Activated CD4-positive, alpha-beta T cell treated with anti-CD3 and anti-CD28 coated beads, Interleukin-10, Interleukin-2, amounts not matched to agents 100 ng/mL and 50 ng/mL, durations not matched to agents 16 hours and 8 hours (primary cell): ENCODE results near the gene GNA12.
"Not testable (repeated sequence)": the region's sequence is repeated elsewhere in the genome, so short reads cannot be mapped to it uniquely, and the experiment has no call there.

Experiments
- DNase-seq: peaks from one replicate; pipeline ENCODE4 v3.0.0-alpha.2; 2020

Gene GNA12

GRCh38 chr7:2738766-2739549 is 105.2 kb downstream of the GNA12 start:
- no peak for DNase-seq

DNA sequence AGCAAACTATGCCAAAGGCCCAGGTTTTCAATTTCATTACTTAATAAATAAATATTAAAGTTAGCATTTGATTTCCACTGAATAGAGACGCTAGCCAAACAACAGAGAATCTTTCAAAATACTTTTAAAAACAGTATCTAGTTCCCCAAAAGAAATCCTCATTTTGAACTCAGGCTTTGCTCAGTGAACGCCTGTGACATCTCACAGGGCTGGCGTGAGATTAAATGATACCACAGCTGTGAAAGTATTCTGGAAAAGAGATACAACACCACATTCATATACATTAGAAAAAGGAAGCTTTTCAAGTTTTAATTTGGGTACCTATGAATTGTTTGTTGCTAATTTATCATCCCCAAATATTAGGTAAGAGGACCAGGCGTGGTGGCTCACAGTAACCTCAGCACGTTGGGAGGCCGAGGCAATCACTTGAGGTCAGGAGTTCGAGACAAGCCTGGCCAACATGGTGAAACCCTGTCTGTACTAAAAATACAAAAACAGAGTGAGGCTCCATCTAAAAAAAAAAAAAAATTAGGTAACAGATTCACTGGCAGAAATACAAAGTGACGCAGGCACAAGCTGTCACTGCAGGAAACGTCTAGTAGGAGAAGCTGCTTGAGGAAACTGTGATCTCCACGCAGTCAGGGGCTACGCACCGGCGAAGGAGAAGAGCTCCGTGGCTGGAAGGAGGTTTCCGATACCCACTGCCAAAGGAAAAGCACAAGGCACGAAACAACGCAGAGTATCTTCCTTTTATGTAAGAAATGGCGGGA is 106.2 kb downstream of the GNA12 start:
- DNase-seq = no peak

DNA sequence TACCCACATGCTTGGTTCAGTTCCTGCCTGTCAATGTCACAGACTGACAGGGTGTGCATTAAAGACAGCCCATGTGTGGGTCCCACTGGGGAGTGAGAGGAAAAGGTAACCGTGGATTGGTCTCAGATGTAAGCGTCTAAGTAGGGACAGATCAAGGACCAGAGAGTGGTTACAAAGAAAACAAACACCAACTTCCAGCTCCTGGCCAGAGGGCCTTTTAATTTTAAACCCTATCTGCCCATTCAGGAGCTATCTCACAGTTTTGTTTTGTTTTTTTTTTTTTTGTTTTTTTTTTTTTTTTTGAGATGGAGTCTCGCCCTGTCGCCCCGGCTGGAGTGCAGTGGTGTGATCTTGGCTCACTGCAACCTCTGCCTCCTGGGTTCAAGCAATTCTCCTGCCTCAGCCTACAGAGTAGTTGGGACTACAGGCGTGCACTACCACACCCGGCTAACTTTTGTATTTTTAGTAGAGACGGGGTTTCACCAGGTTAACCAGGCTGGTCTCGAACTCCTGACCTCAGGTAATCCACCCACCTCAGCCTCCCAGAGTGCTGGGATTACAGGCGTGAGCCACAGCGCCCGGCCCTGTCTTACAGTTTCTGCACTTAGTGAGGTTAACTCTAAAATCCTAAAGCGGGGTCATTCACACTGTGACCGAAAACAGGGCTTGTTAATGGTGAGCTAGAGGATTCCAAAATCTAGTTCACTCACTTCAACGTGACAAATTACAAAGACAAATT is 106.9 kb downstream of the GNA12 start:
- DNase-seq = not testable (repeated sequence)

GRCh38 chr7:2736411-2736914 is 107.6 kb downstream of the GNA12 start:
- no peak for DNase-seq

GRCh38 chr7:2735744-2736143 is 108.4 kb downstream of the GNA12 start:
- no peak for DNase-seq

- no peak for DNase-seq
Measured at GRCh38 chr7:2734751-2735571, 109.1 kb downstream of the GNA12 start.

- DNase-seq = no peak
Measured at GRCh38 chr7:2734084-2734686, 109.9 kb downstream of the GNA12 start.

GRCh38 chr7:2732959-2733584 is 111.0 kb downstream of the GNA12 start:
- DNase-seq = no peak

DNA sequence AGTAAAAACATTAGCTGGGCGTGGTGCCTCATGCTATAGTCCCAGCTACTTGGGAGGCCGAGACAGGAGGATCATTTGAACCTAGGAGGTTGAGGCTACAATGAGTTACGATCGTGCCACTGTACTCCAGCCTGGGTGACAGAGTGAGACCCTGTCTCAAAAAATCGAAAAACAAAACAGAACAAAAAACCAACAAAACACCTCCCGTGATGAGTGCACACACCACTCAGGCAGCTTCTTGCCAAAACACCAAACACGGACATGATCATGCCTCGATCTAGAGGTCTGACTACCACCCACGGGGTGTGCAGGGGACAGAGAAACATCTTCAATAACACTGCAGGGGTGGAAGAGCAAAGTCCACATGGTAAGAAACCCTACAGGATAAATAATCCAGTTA is 111.7 kb downstream of the GNA12 start:
- no peak for DNase-seq

GRCh38 chr7:2730846-2731770 is 113.0 kb downstream of the GNA12 start:
- DNase-seq = no peak

DNA sequence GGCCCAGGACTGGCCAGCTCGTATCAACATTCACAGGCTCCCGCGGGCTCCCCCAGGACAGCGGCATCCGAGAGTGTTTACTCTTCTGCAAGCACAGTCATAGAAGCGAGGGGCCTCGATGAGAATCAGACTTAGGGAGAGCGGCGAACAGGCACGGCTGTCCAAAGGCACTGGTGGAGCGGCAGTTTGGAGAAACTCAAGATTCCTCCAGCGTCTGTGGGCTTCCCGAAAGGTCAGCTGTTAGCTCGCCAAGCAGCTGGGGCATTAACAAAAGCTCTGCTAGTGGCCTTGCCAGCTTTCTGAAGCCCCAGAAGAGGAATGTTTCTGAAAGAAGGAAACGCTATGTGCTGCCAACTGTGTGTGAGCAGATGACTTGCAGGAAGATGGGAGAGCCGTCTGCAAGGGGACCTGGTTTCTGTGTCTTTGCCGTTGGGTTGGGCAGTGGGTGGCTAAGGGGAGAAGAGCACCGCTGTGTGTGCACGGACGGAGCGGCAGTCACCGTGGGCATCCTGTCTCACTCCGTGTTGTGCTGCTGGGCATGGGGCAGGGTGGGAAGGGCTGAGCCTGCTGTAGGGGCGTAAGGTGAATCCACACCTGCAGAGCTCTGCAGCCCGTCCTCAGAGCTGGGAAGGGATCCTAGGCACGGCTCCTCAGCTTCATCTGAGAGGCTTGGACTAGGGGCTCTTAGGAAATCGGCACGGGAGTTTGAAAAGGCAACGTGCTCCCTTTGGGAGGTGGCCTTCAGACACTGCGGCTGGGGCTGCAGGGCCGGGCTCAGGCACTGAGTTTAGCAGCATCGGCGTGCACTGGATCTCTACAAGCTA is 114.0 kb downstream of the GNA12 start:
- DNase-seq = no peak

DNA sequence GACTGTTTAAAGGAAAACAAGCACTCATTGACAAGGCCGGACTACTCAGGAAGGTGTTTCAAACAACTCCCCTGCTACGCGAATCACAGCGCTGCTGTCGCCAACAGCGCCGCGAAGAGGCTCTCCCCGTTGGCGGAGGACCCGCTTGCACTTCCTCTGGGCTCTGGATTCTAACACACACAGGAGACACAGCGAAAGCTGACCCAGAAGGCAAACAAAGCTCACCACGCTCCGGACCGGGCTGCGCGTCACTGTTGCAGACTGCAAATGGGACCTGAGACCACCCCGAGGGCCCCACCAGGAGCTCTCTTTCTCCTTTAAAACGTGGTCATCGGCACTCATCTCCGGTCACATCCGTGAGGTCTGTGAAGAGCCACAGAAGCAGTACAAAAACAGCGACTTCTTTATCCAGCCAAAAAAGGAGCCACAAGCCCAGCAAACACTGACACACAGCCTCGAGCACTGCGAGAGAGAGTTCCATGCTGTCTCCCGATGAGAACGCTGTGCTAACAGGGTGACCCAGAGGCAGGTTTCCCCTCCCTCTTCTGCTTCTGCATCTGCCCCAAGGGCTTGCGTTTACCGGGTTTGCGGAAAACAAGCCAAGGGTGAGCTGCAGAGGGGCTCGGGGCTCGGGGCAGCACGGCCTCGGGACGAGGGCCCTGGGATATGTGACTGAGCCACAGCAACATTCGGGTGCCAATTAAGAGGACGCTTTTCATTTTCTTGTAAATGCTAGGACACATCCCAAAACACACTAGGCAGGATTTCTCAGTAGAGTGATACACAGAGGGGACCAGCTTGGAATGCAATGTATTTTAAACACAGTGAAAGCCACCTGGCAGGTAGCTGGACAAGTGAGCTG is 114.8 kb downstream of the GNA12 start:
- no peak for DNase-seq

- no peak for DNase-seq
Measured at GRCh38 chr7:2728316-2729030, 115.6 kb downstream of the GNA12 start.

- DNase-seq = not testable (repeated sequence)
Measured at GRCh38 chr7:2727206-2727605, 116.9 kb downstream of the GNA12 start.

- no peak for DNase-seq
Measured at GRCh38 chr7:2726316-2727018, 117.6 kb downstream of the GNA12 start.

- DNase-seq = no peak
Measured at GRCh38 chr7:2725178-2726105, 118.7 kb downstream of the GNA12 start.
